GM19397 (cell line): Measurements from ENCODE around the gene TANK.
"Not testable (repeated sequence)": the region's sequence is repeated elsewhere in the genome, so short reads cannot be mapped to it uniquely, and the experiment has no call there.

ENCODE experiments used
- ATAC-seq: cut with Tn5 transposase; IDR thresholded peaks from one replicate; pipeline ENCODE4 v1.9.1; 2021; ENCODE audit warnings: mild to moderate bottlenecking, moderate library complexity; ENCODE audit not compliant: unreplicated experiment

Gene TANK

DNA sequence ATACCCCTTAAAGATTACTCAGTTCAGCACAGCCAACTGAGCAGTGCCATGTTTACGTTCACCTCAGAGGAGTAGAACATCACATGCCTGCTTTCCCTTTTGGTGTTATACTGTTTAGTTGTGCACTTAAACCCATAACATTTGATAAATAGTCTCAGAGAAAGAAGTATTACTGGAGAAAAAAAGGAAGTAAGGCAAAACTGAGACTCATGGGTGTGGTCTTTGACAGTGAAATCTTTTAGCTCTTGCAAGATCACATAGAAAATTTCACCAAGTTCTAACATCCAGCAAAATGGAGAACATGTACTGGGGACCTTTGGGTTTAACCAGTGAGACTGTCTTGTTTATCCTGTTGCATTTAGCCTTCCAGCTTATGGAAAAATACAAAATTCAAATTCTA lies 5.6 kb downstream of the TANK start:
- ATAC-seq = no peak

- ATAC-seq = peak; percentile 82
Observed at GRCh38 chr2:161166538-161167409, 6.5 kb downstream of the TANK start.

GRCh38 chr2:161169335-161169734 lies 9.1 kb downstream of the TANK start:
- no peak for ATAC-seq

- no peak for ATAC-seq
Observed at GRCh38 chr2:161170377-161170776, 10.1 kb downstream of the TANK start.

GRCh38 chr2:161170958-161171932 lies 11.0 kb downstream of the TANK start:
- ATAC-seq = no peak

DNA sequence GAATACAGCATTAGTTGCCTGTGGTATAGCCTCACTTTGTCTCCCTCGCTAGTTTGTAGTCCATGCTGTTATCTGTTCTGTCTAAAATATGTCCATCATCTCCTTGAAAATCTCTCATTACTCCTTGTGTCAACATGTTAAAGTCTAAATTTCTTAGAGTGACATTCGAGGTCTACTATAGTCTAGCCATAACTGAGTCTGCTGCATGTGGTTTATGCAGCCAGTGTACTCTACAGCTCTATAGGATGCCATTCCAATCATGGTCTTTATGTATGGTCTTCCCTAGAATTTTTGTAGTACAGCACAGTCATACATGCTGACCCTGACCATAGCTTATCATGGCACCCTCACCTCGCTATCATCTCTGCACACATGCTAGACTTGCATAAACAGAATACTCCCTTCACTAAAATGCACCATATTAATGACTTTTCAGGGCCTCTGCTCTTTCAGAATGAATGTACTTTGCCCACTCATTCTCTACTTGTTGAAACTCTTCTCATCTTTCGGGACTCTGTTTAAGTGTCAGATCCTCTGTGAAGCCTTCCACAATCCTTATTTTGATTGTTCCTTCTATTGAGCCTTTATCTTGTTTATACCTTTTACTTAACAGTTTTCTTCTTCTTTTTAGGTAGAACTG lies 12.8 kb downstream of the TANK start:
- ATAC-seq = peak; percentile 49

GRCh38 chr2:161173541-161174194 lies 13.4 kb downstream of the TANK start:
- no peak for ATAC-seq

DNA sequence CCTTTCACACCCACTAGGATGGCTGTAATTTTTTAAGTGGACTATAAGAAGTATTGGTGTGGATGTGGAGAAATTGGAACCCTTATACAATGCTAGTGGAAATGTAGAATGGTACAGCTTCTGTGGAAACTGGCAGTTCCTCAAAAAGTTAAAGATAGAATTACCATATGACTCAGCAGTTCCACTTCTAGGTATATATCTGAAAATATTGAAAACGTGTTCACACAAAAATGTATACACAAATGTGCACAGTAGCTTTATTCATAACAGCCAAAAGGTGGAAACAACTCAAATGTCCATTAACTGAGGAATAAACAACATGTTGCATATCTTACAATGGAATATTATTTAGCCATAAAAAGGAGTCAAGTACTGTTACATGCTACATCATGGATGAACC lies 17.7 kb downstream of the TANK start:
- ATAC-seq = no peak

DNA sequence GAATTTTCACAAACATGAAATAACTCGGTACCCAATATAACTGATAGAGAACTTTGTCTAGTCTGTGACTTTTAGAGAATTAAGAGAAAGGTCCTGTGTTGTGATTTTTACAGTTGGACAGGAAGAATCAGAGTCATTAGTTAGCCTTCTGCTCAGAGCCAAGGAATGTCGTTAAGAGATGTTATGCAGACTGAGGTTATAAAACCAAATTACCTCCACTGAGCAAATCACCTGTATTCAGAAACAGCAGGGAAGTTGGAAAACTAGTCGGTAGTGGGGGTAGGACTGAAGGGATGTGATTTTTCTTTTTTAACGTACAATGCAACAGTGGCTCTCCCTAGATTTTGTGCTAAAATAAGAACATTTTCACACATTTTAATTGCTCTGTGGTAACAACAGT lies 18.5 kb downstream of the TANK start:
- no peak for ATAC-seq

DNA sequence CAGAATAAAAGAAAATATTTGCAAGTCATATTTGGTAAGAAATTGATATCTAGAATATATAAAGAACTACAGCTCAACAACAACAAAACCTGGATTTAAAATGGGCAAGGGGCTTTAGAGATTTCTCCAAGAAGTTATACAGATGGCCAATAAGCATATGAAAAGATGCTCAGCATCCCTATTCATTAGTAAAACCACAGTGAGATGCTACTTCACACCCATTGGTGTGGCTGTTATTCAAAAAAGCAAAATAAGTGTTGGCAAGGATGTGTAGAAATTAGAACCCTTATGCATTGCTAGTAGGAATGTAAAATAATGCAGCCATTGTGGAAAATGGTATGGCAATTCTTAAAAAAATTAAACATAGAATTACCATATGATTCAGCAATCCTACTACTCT lies 29.8 kb downstream of the TANK start:
- ATAC-seq = no peak

GRCh38 chr2:161195602-161196001 lies 35.4 kb downstream of the TANK start:
- ATAC-seq = not testable (repeated sequence)

- peak; percentile 83 for ATAC-seq
Observed at GRCh38 chr2:161199912-161200701, 39.9 kb downstream of the TANK start.

GRCh38 chr2:161204846-161205245 lies 44.6 kb downstream of the TANK start:
- no peak for ATAC-seq

DNA sequence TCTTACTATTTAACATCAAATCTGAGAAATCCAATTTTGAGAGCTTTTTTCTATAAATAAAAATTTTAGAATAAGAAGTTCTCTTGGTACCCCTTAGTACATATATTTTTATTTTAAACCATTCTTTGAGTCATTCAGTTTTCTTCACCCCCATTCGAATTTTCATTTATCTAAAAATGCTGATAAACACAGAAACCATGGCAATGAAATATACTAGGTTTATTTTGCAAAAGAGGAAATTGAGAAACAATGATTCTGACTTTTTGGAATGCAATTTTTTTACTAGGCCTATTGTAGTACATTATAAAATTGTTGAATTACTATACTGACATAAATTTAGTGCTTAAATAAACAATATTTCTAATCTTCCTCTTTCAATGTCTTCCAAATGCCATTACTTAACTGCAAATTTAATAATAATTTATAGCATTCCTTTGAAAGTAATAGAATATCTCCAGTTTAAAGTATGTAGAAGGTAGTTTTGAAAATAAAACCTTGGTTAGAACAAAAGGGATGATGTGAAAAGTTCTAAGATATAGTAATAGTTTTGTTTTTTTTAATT lies 46.3 kb downstream of the TANK start:
- no peak for ATAC-seq

GRCh38 chr2:161207941-161208340 lies 47.7 kb downstream of the TANK start:
- ATAC-seq = no peak

DNA sequence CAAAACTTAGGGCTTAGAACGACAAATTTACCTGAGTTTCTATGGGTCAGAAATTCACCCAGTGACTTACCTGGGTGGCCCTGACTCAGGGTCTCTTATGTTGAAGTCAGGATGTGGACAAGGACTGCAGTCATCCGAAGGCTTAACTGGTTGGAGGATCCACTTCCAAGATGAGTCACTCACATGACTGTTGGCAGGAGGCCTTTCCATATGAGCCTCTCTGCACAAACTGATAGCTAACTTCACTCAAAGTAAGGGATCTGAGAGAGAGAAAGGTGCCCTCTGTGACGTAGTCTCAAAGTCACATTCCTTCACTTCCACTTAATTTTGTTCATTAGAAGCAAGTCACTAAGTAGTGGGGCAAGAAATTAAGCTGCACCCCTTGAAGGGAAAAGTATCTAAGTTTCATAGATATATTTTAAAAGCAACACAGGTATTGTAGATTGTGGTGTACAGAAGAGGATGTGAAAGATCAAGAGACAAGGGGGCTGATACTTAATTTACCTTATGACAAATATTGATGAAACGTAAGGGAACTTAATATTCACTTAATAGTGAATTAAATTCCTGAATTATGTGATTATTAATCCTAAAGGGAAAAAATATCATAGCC lies 48.4 kb downstream of the TANK start:
- no peak for ATAC-seq

DNA sequence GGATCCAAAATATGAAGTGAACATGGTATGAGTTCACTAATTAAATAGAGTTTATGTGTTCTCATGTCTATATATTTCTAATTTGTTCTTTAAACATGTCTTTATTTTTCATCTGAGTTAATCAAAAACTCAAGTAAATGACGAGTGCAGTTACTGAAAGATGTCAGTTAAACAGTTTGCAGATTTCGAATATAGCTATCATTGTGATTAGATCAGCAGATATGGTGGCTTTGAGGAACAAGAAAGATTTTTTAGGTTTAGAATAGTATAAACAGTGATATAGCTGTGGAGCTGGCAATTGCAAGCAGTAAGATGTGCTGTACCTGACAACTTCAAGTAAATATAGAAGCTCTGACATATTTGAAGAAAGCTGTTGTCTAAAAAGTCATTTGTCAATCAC lies 49.7 kb downstream of the TANK start:
- ATAC-seq = no peak

DNA sequence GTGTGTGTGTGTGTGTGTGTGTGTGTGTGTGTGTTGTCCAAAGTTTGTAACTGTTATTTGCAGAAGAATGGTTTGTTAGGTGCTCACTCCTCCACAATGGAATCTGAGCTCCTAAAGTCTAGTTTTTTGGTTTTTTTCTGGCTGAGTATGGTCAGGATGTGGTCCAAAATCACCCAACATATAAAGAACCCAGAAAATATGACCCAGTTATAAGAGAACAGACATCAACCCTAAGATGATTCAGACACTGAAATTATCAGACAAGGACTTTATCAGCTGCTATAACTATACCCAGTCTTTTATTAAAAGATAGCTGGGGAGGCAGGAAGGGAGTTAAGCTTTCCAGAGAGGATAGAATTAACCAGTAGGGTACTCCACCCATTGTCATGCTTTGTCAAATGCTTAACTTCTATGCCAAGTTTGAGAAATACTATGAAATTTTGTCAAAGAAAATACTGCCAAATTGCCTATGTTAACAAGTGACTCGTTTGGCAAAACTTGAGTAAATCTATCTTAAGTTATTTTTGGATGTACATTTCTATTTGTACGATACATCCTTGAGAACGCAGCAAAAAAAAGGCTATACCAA lies 57.5 kb downstream of the TANK start:
- ATAC-seq = no peak

- ATAC-seq = no peak
Observed at GRCh38 chr2:161219211-161219610, 59.0 kb downstream of the TANK start.
